Bronchial epithelial cell (primary cell): ENCODE measurements around the gene PFDN1. TPM values are rescaled to one million over a fixed set of nuclear protein-coding genes. Genes with fewer than 3 reads are reported as not detected.

Experiments used
- DNase-seq: peaks from one replicate; pipeline ENCODE4 v3.0.0-alpha.2; 2010; ENCODE audit warnings: low read depth
- FAIRE-seq: peaks from 2 replicates; lab custom pipeline; 2011; peaks lifted over from hg19 to GRCh38; lab: Jason Lieb, UNC
- H3K27me3 ChIP-seq: 2 replicates; pipeline ENCODE4 v1.5.1; 2011; ENCODE audit warnings: low read length; ENCODE audit not compliant: control insufficient read depth, insufficient read depth
- H3K36me3 ChIP-seq: 2 replicates; pipeline ENCODE4 v1.5.1; 2011; ENCODE audit warnings: low read length; ENCODE audit not compliant: control insufficient read depth, insufficient read depth
- H3K4me3 ChIP-seq: 2 replicates; pipeline ENCODE4 v1.5.1; 2011; ENCODE audit warnings: mild to moderate bottlenecking, low read depth, low read length, control low read depth
- CTCF ChIP-seq: IDR thresholded peaks from 2 replicates; pipeline ENCODE4 v1.5.1; 2011; ENCODE audit warnings: mild to moderate bottlenecking, moderate library complexity, low read length, control low read depth, inconsistent platforms; ENCODE audit not compliant: insufficient read depth, severe bottlenecking
- total RNA-seq: library from RNA; depleted of rRNA; stranded (reverse); fragments of >200 nt; gene quantifications from 2 replicates; pipeline ENCODE4 v1.2.1, GENCODE V29; 2014

The PFDN1 gene
- total RNA-seq, 1 donor from 2014 or later = 34.5 TPM

- FAIRE-seq (no peak), DNase-seq (no peak)
- Histone ChIP-seq H3K27me3 (no peaks in the 10 kb centered on the region), H3K4me3 (no peak overlapping the region), H3K36me3 (no peaks in the 10 kb centered on the region)
- TF ChIP-seq CTCF = no peak
Measured at GRCh38 chr5:140255460-140256157, 47.3 kb downstream of the PFDN1 start.

GRCh38 chr5:140253985-140254384, 48.9 kb downstream of the PFDN1 start:
- TF ChIP-seq CTCF = no peak
- FAIRE-seq = no peak
- Histone ChIP-seq H3K36me3 (no peaks in the 10 kb centered on the region), H3K4me3 (no peak overlapping the region), H3K27me3 (no peaks in the 10 kb centered on the region)
- peak; percentile 85 for DNase-seq

- DNase-seq = no peak
- FAIRE-seq = no peak
Measured at GRCh38 chr5:140252470-140253126, 50.3 kb downstream of the PFDN1 start.

GRCh38 chr5:140251527-140251973, 51.4 kb downstream of the PFDN1 start:
- Histone ChIP-seq H3K4me3 (no peak overlapping the region), H3K36me3 (no peaks in the 10 kb centered on the region), H3K27me3 (no peaks in the 10 kb centered on the region)
- DNase-seq (peak; percentile 92), FAIRE-seq (no peak)
- TF ChIP-seq CTCF = no peak

More at GRCh38 chr5:140252470-140253126, 50.3 kb downstream of the PFDN1 start:
- Histone ChIP-seq H3K36me3 (no peaks in the 10 kb centered on the region), H3K27me3 (no peaks in the 10 kb centered on the region), H3K4me3 (no peak overlapping the region)
- no peak for TF ChIP-seq CTCF

GRCh38 chr5:140250386-140250785, 52.5 kb downstream of the PFDN1 start:
- FAIRE-seq (no peak), DNase-seq (no peak)
- H3K36me3 ChIP-seq = peaks cover 1% of the 10 kb centered on the region
- H3K27me3 ChIP-seq = no peaks in the 10 kb centered on the region
- no peak for TF ChIP-seq CTCF
- H3K4me3 ChIP-seq = no peak overlapping the region

GRCh38 chr5:140249536-140249935, 53.4 kb downstream of the PFDN1 start:
- DNase-seq (no peak), FAIRE-seq (no peak)
- Histone ChIP-seq H3K36me3 (peaks cover 1% of the 10 kb centered on the region), H3K4me3 (no peak overlapping the region), H3K27me3 (no peaks in the 10 kb centered on the region)
- TF ChIP-seq CTCF = no peak
